IPS DF 4.7 (cell line): Measurements from ENCODE around the gene CERT1.
"Not testable (repeated sequence)": the region's sequence is repeated elsewhere in the genome, so short reads cannot be mapped to it uniquely, and the experiment has no call there.

Source experiments
- DNase-seq: peaks from one replicate; pipeline ENCODE4 v3.0.0-alpha.2; 2013; ENCODE audit warnings: low spot score; ENCODE audit errors: extremely low read depth

The CERT1 gene, protein sequence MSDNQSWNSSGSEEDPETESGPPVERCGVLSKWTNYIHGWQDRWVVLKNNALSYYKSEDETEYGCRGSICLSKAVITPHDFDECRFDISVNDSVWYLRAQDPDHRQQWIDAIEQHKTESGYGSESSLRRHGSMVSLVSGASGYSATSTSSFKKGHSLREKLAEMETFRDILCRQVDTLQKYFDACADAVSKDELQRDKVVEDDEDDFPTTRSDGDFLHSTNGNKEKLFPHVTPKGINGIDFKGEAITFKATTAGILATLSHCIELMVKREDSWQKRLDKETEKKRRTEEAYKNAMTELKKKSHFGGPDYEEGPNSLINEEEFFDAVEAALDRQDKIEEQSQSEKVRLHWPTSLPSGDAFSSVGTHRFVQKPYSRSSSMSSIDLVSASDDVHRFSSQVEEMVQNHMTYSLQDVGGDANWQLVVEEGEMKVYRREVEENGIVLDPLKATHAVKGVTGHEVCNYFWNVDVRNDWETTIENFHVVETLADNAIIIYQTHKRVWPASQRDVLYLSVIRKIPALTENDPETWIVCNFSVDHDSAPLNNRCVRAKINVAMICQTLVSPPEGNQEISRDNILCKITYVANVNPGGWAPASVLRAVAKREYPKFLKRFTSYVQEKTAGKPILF

DNA sequence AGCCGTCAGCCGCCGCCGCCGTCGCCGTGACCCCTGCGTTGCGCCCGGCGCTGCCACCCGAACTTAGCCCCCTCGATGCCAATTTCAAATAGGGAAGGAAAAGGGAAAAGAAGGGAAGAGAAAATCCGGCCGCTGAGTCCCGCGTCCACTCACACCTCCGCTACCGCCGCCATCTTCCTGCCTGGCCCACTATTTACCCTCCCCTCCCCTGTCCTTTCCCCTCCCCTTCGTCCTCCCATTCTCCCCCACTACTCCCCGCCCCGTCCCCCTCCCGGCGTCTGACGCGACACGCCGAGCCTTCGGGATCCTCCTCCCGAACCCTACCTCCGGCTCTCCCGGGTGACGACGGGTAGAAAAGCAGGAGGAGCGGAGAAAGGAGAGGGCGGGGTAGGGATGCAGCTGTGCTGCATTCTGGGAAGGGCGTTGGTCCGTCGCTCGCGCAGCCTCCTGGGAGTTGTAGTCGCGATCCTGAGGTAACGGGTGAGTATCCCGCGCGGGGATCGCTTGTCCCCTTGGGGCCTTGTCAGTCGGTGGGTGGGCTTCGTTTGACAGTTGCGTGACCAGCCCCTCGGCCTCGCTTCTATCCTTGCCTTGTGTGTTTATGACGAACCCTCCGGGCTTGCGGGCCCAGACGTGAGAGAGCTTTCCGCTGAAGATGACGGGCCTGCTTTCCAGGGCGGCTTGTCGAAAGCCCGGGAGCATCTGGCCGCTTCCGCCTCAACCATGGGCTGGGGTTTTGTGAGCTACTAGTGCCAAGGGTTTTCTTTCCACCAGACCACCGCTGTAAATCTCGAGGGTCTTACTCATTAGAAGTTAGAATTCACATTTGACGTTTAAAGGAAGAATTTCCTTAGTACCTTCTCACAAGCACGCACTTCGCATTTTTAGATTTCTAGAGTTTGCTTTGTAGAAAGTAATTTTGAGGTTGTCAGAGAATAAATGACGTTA is at the start of gene CERT1, which contains the start of gene POLK:
TSS of gene CERT1 (minus strand) at position 195 of the 948 bp plus-strand sequence. CDS start 422 bp downstream, outside the sequence.
TSS of gene POLK (plus strand) at position 457 of the 948 bp plus-strand sequence.
- DNase-seq = peak; percentile 95

DNA sequence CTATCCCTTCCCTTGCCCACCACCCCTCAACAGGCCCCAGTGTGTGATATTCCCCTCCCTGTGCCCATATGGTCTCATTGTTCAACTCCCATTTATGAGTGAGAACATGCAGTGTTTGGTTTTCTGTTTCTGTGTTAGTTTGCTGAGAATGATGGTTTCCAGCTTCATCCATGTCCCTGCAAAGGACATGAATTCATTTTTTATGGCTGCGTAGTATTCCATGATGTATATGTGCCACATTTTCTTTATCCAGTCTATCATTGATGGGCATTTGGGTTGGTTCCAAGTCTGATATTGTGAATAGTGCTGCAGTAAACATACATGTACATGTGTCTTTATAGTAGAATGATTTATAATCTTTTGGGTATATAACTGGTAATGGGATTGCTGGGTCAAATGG is 49.2 kb upstream of the CERT1 start:
- DNase-seq = not testable (repeated sequence)

DNA sequence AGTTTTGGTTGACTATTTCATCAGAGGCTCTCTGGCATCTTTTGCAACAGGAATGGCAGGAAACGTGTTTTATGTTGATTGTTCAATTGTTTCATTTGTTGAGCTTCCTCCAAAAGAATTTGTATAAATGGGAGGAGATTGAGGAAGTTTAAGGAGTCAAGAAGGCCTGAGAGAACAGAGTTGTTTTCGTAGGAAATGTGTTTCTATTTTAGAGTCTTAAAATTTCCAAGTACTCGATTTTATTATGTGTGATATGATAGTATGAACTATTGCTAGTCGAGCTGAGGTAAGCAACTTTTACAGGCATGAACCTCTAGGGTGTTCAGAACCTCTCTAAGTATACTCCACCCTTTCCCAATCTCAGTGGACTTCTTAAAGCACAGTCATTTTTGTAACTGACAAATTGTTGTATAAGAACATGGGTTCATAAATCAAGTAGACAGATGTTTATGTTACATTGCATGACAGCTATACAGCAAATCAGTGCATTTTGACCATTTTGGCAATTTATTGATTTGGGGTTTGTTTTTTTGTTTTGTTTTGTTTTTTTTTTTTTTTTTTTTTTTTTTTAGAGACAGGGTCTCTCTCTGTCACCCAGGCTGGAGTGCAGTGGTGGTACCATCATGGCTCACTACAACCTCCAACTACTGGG is 47.7 kb upstream of the CERT1 start:
- DNase-seq = no peak

DNA sequence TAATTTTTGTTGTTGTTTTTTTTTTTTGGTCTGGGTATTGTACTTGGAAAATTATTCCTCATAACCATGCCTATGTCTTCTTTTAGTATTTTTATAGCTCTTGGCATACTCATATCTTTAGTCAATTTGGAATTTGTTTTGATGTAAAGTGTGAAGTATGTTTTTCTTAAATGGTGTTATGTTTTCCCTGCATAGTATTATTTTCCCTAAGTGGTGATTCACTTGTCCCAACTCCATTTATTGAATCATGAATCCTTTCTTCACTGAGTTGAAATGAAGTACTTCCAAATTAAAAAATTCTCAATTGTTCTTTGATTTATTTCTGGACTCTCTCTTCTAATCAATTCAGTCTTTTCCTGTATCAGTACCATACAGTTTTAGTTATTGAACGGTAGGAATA is 46.8 kb upstream of the CERT1 start:
- no peak for DNase-seq

DNA sequence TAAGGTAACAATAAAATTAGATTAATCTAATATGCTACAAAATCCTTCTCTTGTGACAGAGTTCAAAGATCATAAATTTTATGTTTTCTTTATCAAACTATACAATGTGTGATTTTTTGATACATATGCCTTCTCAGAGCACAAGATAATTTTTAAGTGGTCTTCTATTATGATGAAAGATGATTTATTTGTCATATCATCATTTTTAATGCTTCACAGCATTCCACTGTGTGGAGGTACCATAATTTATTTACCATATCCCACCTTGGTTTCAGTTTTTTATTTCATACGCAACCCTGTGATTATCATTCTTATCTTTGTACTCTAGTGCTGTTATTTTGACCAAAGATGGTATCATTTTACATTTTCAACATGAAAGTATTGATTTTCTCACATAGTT is 41.9 kb upstream of the CERT1 start:
- DNase-seq = no peak

DNA sequence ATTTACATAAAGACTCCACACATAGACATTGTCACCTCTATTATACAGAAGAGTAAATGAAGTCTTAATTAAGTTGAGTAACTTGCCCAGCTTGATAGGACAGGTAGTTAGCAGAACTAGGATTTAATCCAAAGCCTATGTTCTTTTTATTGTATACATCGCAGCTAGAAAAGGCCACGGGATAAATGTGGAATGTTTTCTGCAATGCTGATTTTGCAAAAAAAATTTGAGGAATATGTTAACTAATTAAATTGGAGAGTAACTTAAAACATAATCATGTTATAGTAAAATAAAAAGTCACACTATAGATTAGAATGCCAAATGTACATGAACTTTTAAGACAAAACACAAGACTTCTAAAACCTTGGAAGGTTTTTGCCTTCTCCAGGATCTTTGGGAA is 41.3 kb upstream of the CERT1 start:
- no peak for DNase-seq

DNA sequence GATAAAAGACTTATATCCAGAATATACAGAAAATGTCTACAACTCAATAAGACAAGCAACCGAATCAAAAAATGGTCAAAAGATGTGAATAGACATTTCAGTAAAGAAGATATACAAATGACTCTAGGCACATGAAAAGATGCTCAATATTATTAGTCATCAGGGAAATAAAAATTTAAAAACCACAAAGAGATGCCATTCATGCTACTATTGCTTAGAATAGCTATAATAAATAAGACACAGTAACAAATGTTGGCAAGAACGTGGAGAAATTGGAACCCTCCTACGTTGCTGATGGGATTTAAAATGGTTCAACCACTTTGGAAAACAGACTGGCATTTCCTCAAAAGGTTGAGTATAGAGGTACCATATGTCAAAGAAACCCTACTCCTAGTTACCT is 40.0 kb upstream of the CERT1 start:
- DNase-seq = no peak

DNA sequence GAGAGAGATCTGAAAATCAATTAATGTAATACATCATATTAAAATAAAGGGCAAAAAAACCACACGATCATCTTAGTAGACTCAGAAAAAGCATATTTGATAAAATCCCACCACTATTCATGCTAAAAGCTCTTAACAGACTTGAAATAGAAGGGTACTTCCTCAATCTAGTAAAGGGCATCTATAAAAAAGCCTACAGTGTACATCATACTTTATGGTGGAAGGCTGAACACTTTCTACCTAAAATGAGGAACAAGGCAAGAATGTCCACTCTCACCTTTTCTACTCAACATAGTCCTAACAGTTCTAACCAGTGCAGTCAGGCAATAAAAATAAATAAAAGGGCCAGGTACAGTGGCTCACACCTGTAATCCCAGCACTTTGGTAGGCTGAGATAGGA is 39.2 kb upstream of the CERT1 start:
- DNase-seq = no peak

DNA sequence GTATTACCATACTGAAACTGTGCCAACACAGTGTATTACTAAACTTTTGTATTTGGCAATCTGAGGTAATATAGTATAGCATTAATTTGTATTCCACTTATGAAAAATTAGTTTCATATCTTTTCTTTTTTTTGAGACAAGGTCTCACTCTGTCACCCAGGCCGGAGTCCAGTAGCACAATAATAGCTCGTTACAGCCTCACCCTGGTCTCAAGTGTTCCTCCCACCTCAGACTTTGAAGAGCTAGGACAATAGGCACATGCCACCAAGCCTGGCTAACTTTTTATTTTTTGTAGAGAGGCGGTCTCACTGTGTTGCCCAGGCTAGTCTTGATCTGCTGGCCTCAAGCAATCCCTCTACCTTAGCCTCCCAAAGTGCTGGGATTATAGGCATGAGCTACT is 36.4 kb upstream of the CERT1 start:
- no peak for DNase-seq

DNA sequence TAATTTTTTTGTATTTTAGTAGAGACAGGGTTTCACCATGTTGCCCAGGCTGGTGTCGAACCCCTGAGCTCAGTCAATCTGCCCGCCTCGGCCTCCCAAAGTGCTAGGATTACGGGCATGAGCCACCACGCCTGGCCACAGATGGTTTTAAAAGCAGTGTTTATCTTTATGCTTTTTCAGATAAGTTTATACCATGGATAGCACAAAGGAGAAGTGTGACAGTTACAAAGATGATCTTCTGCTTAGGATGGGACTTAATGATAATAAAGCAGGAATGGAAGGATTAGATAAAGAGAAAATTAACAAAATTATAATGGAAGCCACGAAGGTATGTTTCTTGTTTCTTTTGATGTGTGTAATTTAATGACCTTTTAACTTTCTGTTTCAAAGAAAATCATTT is 35.4 kb upstream of the CERT1 start:
- no peak for DNase-seq

DNA sequence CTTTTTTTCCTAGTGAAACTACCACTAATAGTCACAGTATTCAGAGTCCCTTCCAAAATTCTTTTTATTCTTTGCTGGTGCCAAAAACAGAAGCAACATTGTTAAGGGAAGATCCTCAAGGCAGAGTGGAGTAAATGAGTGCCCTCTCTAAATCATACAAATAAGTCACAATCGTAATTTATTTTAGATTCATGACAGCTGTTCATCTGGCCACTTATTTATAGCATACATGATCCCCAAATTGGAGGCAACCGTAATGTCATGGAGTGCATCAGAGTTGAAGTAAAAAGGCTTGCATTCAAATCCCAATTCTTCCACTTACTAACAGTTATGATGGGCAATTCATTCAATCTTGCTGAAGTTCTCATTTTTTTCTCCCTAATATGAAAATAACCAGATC is 33.7 kb upstream of the CERT1 start:
- no peak for DNase-seq

DNA sequence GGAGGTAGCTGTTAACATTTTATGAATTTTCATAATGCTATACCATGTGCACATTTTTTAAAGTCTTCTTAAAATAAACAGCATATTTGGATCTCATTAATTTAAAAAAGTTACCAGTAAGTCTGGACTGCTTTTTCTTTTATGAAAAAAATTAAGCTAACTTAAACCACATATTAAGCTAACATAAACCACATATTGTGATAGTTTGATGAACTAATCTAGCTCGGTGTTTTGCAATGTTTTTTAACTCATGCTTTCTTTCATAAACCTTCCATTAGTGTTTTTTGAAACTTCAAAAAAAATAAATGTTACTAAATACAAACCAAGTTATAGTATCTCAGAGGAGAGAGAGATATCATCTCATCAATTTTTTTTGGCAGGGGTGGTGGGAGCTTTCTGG is 26.8 kb upstream of the CERT1 start:
- no peak for DNase-seq

DNA sequence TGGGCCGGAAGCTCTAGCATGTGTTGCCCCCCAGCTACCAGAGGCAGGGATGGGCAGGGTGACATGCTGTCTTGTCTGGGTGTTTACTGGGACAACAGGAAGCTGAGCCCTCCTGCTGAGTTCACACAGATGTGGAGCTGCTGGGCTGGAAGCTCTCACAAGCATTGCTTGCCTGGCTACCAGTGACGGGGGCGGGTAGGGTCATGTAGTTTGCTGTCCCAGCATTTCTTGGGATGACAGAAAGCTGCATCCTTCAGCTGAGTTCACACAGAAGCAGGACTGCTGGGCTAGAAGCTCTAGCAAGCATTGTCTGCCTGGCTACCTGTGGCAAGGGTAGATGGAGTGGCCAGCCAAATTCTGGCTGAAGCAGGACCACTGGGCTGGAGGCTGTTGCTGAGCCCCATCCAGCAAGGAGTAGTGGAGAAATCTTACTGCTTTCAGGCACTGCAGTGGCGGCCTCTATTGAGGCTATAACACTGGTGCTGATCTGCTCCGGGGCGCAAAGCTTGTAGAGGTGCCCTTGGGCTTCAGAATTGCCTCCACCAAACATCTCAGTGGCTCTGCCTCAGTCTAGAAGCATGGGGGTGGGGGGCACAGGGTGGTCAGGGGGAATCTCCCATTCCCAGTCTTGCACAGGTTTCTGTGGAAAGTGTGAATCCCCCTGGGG is 25.4 kb upstream of the CERT1 start:
- no peak for DNase-seq

DNA sequence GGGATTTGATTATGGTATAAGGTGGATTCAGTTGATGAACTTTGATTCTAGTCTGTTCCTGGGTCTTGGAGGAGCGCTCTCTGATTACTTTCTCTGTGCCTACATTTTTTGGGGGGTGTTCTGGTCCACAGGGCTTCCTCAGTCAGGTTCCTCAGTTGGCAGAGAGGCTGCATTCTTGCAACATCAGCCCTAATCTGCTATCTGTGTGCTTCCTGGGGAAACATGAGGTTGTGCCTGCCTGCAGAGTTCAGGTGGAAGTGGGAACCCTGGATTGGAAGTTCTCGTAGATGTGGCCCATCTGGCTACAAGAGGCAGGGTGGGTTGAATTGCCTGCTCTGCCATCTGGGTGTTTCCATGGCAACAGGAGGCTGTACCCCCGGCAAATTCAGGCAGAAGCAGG is 24.7 kb upstream of the CERT1 start:
- DNase-seq = no peak

DNA sequence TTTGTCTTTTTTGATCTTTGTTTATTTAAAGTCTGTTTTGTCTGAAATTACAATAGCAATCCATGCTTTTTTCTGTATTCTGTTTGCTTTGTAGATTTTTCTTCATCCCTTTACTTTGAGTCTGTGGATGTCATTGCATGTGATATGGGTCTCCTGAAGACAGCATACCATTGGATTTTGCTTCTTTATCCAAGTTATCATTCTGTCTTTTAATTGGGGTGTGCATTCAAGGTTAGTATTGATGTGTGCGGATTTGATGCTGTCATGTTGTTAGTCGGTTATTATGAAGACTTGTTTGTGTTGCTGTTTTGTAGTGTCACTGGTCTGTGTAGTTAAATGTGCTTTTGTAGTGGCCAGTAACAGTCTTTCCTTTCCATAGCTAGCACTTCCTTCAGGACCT is 23.3 kb upstream of the CERT1 start:
- DNase-seq = no peak

DNA sequence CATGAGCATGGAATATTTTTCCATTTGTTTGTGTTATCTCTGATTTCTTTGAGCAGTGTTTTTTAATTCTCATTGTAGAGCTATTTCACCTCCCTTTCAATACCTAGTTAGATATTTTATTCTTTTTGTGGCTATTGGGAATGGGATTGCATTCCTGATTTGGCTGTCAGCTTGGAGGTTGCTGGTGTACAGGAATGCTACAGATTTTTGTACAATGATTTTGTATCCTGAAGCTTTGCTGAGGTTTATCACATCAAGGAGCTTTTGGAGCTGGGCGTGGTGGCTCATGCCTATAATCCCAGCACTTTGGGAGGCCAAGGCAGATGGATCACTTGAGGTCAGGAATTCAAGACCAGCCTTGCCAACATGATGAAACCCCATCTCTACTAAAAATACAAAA is 22.3 kb upstream of the CERT1 start:
- DNase-seq = not testable (repeated sequence)

DNA sequence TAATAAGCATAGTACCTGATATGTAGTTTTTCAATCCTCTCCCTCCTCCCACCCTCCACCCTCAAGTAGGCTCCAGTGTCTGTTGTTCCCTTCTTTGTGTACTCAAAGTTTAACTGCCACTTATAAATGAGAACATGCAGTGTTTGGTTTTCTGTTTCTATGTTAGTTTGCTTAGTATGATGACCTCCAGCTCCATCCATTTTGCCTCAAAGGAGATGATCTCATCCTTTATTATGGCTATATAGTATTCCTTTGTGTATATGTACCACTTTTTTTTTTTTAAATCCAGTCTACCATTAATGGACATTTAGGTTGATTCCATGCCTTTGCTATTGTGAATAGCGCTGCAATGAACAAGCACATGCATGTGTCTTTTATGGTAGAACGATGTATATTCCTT is 20.8 kb upstream of the CERT1 start:
- no peak for DNase-seq

DNA sequence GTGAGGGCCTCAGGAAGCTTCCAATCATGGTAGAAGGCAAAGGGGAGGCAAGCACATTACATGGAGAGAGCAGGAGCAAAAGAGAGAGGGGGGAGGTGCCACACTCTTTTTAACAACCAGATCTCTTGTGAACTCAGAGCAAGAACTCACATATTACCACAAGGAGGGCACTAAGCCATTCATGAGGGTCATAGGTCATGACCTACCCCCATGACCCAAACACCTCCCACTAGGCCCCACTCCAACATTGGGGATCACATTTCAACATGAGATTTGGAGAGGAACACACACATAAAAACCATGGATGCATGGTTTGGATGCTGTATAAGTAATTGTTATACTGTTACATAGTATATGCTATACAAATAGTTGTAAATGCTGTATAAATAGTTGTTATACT is 17.8 kb upstream of the CERT1 start:
- no peak for DNase-seq

DNA sequence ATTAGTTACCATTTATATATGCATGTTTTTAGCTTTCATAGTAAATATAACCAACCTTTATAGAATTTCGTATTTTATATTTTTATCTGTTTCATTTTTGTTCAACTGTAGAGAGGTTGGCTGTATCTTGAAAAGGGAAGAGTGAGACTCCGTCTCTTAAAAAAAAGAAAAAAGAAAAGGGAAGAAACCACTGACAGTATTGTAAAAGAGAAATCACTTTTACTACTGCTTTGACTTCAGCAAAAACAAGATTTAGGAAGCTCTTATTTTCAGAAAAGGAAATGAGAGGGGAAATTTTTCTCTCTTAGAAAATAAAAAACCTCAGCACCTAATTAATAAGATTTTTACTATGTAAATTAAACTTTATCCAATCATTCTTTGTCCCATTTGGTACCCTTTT is 14.6 kb upstream of the CERT1 start:
- no peak for DNase-seq

DNA sequence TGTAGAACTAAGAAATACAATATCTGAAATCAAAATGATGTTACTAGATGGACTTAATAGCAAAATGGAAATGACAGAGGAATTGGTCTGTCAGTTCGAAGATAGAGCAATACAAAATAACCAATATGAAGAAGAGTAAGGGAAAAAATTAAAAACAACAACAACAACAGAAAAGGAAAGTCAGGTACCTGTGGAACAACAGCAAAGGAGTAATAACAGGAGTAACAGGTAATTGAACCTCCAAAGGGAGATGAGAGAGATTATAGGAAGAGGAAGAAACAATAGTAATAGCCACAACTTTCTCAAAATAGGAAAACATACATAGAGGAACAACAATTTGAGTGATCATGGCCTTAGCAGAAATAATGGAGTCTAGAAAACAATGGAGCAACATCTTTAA is 13.9 kb upstream of the CERT1 start:
- DNase-seq = no peak

DNA sequence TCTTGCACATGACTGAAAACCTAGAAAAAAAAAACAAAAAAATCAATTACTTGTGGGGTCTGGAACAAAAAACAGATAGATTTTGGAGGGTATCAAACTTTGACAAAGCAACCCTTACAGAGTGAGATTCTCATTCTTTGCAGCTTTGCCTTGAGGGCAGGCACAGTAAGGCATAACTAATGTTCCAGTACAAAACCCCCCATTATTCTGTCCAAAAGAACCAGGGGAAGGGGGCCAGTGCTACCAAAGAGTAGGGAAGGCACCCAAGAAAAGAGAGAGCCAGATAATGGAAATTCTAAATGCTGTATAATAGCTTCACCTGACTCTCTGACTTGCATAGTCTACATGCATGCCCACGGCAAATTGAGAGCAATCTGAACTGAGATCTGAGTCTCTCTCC is 13.2 kb upstream of the CERT1 start:
- DNase-seq = no peak
